Activated naive CD8-positive, alpha-beta T cell (primary cell): ENCODE results near the gene FAM81A.

Experiments
- H3K27ac Mint-ChIP-seq: one replicate; pipeline ENCODE4 v1.8.0; 2021; ENCODE audit warnings: mixed read lengths
- H3K27me3 Mint-ChIP-seq: one replicate; pipeline ENCODE4 v1.8.0; 2021; ENCODE audit warnings: mixed read lengths
- H3K36me3 Mint-ChIP-seq: one replicate; pipeline ENCODE4 v1.8.0; 2021; ENCODE audit warnings: mixed read lengths
- H3K4me1 Mint-ChIP-seq: one replicate; pipeline ENCODE4 v1.8.0; 2021; ENCODE audit warnings: low read depth, mixed read lengths
- H3K4me3 Mint-ChIP-seq: one replicate; pipeline ENCODE4 v1.8.0; 2021; ENCODE audit warnings: mild to moderate bottlenecking, mixed read lengths
- H3K9me3 Mint-ChIP-seq: one replicate; pipeline ENCODE4 v1.8.0; 2021; ENCODE audit warnings: low read depth, mixed read lengths

FAM81A gene

DNA sequence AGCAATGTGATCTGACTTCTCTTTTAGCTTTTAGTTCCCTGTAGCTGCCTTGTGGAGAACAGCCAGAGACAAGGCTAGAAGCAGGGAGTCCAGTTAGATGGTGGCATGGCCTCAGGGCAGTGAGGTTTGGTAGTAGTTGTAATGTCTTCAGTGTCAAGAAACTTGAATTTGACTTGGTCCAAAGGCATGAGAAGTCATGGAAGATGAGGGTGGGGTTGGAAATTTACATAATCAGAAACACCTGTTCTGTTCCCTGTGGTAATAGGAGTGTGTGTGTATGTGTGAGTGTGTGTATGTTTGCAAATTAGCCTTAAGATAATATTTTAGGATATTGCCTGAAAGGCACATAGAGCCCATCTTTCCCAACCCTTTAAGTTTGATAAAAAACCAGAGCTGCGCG, 118.4 kb downstream of the FAM81A start:
- no peaks in the 10 kb centered on the region for H3K27me3 Mint-ChIP-seq
- no peak overlapping the region for H3K4me3 Mint-ChIP-seq
- no peak overlapping the region for H3K27ac Mint-ChIP-seq
- H3K9me3 Mint-ChIP-seq: no peaks in the 10 kb centered on the region
- H3K36me3 Mint-ChIP-seq: no peaks in the 10 kb centered on the region
- H3K4me1 Mint-ChIP-seq: no peaks in the 10 kb centered on the region

- H3K9me3 Mint-ChIP-seq: no peaks in the 10 kb centered on the region
- no peaks in the 10 kb centered on the region for H3K36me3 Mint-ChIP-seq
- no peaks in the 10 kb centered on the region for H3K27me3 Mint-ChIP-seq
- no peaks in the 10 kb centered on the region for H3K4me1 Mint-ChIP-seq
- H3K27ac Mint-ChIP-seq: no peak overlapping the region
- H3K4me3 Mint-ChIP-seq: no peak overlapping the region
Observed at GRCh38 chr15:59557581-59557980, 119.6 kb downstream of the FAM81A start.

DNA sequence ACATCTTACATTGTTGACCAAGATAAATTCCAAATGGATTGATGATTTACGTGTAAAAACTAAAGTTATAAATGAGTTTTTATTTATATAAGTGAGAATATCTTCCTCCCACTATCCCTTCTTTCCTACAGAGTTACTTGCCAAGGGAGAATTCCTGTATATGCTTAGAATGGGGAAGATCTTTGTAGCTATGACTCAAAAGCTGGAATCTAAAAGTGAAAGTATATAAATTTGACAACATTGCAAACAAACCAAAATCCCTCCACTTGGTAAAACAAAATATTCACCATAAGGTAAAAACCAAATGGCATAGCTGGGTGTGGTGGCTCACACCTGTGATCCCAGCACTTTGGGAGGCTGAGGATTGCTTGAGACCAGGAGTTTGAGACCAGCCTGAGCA, 120.9 kb downstream of the FAM81A start:
- Mint-ChIP-seq H3K27me3 (no peaks in the 10 kb centered on the region), H3K4me3 (no peak overlapping the region), H3K36me3 (no peaks in the 10 kb centered on the region), H3K27ac (no peak overlapping the region), H3K9me3 (no peaks in the 10 kb centered on the region), H3K4me1 (no peaks in the 10 kb centered on the region)

DNA sequence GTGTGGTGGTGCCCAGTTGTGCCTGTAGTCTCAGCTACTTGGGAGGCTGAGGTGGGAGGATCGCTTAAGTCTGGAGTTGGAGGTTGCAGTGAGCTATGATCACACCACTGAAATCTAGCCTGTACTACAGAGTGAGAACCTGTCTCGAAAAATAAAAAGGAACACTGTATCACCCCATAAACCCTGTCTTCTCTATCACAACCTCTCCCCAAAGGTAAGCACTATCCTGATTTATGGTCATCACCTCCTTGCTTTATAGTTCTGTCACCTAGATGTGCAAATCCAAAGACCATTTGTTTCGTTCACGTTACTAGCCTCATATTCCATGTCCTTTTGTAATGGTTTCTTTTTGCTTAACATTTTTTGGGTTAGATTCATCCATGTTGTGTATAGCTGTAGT, 123.6 kb downstream of the FAM81A start:
- Mint-ChIP-seq H3K4me3 (no peak overlapping the region), H3K27me3 (peaks cover 2% of the 10 kb centered on the region), H3K4me1 (no peaks in the 10 kb centered on the region), H3K9me3 (no peaks in the 10 kb centered on the region), H3K36me3 (peaks cover 2% of the 10 kb centered on the region), H3K27ac (no peak overlapping the region)

GRCh38 chr15:59562448-59563186, 124.6 kb downstream of the FAM81A start:
- Mint-ChIP-seq H3K27ac (no peak overlapping the region), H3K4me3 (no peak overlapping the region), H3K9me3 (no peaks in the 10 kb centered on the region), H3K4me1 (no peaks in the 10 kb centered on the region), H3K27me3 (peaks cover 2% of the 10 kb centered on the region), H3K36me3 (peaks cover 2% of the 10 kb centered on the region)

- peaks cover 2% of the 10 kb centered on the region for H3K27me3 Mint-ChIP-seq
- peaks cover 2% of the 10 kb centered on the region for H3K36me3 Mint-ChIP-seq
- H3K4me3 Mint-ChIP-seq: no peak overlapping the region
- H3K27ac Mint-ChIP-seq: no peak overlapping the region
- no peaks in the 10 kb centered on the region for H3K9me3 Mint-ChIP-seq
- no peaks in the 10 kb centered on the region for H3K4me1 Mint-ChIP-seq
Observed at GRCh38 chr15:59565299-59565698, 127.3 kb downstream of the FAM81A start.

DNA sequence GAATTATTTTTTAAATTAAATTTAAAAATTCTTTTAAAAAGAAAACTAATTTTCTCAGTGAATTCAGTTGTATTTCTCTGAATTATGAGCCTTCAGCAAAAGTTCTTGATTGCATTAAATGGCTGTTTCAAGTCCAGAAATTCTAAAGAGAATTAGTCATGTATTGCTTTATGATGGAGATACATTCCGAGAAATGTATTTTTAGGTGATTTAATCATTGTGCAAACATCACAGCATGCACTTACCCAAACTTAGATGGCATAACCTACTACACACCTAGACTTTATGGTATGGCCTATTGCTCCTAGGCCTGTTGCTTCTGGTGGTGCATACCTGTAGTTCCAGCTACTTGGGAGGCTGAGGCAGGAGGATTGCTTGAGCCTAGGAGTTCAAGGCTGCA, 129.3 kb downstream of the FAM81A start:
- H3K27me3 Mint-ChIP-seq: peaks cover 5% of the 10 kb centered on the region
- H3K27ac Mint-ChIP-seq: no peak overlapping the region
- no peak overlapping the region for H3K4me3 Mint-ChIP-seq
- peaks cover 2% of the 10 kb centered on the region for H3K36me3 Mint-ChIP-seq
- no peaks in the 10 kb centered on the region for H3K4me1 Mint-ChIP-seq
- no peaks in the 10 kb centered on the region for H3K9me3 Mint-ChIP-seq

- Mint-ChIP-seq H3K4me3 (no peak overlapping the region), H3K4me1 (no peaks in the 10 kb centered on the region), H3K27me3 (peaks cover 5% of the 10 kb centered on the region), H3K36me3 (peaks cover 2% of the 10 kb centered on the region), H3K9me3 (no peaks in the 10 kb centered on the region), H3K27ac (no peak overlapping the region)
Observed at GRCh38 chr15:59569477-59569876, 131.5 kb downstream of the FAM81A start.

DNA sequence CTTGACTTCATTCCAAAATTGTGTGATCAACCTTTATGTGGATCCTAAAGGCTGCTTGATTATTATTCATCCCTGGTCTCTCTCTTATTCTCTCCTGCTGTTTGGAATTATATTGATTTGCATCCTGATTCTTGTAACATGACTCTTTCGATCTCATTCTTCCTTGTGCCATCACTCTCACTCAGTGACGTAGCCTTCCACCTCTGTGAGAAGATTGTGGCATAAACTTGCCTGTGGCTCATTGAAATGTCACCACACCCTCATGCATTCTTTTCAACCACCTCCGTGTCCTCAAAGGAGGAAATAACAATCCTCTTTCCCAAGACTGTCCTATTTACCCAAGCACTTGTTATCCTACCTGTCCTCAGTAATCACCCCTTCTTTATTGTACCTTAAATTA, 132.3 kb downstream of the FAM81A start:
- Mint-ChIP-seq H3K4me1 (no peaks in the 10 kb centered on the region), H3K27me3 (peaks cover 5% of the 10 kb centered on the region), H3K4me3 (no peak overlapping the region), H3K36me3 (peaks cover 2% of the 10 kb centered on the region), H3K9me3 (no peaks in the 10 kb centered on the region), H3K27ac (no peak overlapping the region)

DNA sequence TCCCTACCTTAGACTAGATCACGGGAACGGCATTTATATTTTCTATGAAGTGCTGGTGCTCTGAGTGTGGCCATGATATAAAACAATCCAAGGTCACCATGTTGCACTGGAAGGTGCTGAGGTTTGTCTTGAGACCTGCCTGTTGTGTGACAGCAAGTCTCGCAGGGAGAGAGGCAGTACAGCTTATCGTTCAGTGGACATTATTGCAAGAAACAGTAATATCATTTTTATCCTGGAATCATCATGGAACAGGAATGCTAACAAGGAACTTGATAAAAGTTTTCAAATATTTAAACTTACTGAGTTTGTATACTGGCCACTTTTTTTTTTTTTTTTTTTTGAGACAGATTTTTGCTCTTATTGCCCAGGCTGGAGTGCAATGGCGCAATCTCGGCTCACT, 133.6 kb downstream of the FAM81A start:
- Mint-ChIP-seq H3K27me3 (peaks cover 3% of the 10 kb centered on the region), H3K9me3 (no peaks in the 10 kb centered on the region), H3K27ac (no peak overlapping the region), H3K4me3 (no peak overlapping the region), H3K36me3 (no peaks in the 10 kb centered on the region), H3K4me1 (no peaks in the 10 kb centered on the region)
